HG03108 (cell line): ENCODE data around the gene PLAGL2.
"Not testable (repeated sequence)": the region's sequence is repeated elsewhere in the genome, so short reads cannot be mapped to it uniquely, and the experiment has no call there.

Experiments
- ATAC-seq: cut with Tn5 transposase; IDR thresholded peaks from one replicate; pipeline ENCODE4 v1.9.1; 2021; ENCODE audit warnings: moderate library complexity; ENCODE audit not compliant: unreplicated experiment

Gene PLAGL2

DNA sequence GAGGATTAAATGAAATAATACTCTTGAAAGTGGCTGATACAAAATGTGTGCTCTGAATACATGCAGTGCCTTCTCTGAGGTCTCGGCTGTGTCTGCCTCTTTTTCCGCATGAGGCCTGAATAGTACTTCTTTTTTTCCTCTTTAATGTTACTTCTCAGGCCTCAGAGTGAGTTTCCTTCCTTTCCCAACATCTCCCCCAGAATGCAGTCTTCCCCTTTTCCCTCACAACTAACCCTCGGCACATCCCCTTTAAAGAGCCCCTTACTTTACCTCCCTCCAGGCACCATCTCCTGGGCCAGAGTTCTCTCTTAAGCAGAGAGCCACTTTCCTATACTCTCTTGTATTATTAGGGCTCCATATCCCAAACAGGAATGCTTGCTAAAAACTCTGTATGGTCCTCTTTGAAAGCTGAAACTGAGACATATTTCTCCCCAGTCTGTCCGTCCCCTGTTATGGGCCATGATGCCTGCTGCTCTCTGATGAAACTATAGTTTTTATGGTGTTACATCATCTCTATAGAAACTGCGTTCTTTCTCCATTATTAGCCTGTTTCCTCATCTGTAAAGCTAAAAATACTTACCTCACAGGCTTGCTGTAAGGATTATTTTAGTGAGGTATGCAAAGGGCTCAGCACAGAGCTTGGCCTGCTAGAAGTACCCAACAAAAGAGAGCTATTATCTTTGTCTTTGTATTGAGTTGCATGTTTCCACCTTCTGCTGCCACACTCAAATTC lies 2.3 kb downstream of the PLAGL2 start:
- no peak for ATAC-seq

DNA sequence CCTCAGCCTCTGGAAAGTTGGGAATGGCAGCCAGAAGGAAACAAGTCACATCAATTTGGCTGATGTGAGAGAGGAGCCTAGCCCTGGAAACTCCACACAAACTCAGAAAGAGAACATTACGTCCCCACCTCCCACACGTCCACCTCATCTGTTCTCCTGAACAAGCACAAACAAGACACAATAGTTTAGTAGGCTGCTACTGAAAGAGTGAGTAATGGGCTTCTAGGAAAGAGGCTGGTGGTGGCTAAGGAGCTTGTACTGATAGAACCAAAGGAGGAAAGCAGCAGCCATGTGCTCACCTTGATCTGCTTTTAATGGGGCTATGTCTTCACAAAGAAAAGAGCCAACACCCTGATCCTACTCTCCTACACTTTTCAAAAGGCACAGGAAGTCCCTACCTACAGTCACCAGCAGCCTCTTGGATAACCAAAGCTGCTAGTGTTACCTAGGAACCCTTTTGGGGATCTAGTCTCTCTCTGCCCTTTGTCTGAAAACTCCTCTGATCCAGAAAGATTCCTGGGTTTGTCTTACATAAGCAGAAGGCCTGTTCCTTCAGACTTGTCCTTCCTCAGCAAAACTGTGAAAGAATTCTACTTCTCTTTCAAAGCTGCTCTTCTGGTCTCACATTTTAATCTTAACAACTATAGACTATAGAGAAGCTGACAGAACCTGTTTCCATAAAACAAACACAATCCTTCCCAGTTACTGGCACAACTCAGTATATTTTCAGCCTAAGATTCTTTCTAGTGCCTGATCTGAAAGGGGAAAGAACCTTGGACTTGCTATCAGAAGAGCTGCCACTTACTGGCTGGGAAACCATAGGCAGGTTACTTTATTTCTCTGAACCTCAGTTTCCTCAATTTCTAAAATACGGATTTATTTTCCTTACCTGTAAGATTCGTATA lies 3.1 kb downstream of the PLAGL2 start:
- no peak for ATAC-seq

DNA sequence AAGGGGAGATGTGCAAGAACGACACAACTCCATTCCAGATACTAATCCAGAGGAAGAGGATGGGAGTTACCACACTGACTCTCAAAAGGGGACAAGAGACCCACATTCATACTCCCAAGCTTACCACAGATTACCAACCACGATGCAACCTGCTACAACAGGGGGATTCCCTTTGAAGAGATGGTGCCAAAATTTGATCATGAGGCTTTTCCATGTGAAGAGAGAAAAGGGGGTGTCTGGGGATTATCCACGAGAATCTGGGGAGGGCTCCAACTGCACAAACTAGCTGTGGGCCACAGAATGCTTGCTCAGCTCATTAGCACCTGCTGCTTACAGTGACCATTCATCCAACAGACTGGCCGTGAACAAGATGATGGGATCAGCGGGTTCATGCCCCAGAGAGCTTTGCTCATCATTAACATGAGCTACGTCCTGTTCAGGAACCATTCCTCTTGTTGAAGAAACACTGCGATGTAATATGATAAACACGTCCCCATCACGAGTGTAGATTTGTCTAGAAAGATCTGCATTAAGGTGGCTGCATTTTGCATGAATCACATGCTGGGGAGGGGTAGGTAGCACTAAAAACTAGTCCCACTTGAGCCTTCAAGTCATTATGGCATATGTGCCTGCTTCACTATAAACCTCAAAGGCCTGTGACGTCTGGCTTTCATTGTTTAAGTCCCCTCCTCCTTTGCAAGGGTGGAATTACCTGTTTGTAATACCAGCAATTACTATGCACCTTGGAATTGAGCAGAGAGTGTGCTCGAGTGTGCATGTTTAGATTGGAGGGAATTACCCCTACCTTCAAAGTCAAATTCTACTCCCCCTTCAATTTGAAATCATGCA lies 4.0 kb downstream of the PLAGL2 start:
- no peak for ATAC-seq

DNA sequence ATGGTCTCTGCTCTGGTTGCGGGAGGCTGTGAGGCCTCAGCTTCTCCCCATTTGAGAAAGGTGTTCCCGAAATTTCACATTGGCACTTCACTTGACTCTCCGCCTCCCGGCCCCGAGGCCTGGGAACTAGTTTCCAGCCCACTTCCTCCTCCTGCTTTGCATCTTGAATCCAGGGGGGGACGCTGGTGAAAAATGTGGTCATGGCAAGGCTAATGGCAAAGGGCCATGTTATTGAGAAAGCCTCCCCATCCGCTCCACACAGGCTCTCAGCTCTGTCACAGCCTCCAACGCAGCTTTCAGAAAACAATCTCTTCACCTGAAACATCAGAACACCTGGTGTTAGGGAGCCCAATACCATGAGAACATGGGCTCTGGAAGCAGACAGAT lies 5.6 kb downstream of the PLAGL2 start:
- no peak for ATAC-seq

DNA sequence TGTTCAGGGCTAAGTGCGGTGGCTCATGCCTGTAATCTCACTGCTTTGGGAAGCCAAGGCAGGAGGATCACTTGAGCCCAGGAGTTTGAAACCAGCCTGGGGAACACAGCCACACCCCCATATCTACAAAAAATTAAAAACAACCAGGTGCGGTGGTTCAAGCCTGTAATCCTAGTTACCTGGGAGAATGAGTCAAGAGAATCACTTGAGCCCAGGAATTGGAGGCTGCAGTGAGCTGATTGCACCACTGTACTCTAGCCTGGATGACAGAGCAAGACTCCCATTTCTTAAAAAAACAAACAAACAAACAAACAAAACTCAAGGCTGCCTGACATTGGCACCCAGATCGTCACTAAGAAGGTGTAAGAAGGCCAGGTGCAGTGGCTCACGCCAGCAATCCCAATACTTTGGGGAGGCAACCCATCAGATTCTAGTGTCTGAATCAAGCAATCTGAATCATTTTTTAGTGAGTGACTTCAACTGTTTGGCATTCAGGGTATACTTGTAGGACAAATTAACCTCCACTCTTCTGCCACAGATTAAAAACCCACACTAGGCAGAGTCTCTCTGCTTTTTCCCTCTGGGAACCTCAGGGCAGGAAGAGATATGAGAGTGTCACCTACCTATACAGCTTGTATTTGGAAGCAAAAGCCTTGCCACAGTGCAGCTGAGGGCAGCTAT lies 6.1 kb downstream of the PLAGL2 start:
- ATAC-seq = no peak

GRCh38 chr20:32199006-32199405 lies 8.5 kb downstream of the PLAGL2 start:
- no peak for ATAC-seq

GRCh38 chr20:32197136-32197535 lies 10.4 kb downstream of the PLAGL2 start:
- ATAC-seq = not testable (repeated sequence)

- ATAC-seq = not testable (repeated sequence)
Measured at GRCh38 chr20:32196613-32197012, 10.9 kb downstream of the PLAGL2 start.

DNA sequence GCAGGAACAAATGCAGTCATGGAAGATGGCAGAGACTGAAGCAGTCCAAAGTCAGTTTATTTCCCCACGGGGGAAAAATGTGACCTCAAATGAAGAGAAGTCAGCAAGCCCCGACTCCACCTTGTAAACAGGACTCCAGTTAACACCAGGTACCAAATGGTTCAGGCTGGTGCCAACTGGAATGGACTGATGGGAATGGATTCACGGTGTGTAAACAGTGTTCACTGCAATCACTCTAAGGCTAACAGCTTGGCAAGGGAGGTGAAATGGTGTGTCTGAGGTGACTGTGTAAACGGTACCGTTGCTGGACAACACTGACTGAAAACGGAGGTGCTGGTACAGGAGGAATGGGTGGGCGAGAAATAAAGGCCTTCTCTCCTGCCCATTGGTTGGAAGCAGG lies 12.0 kb downstream of the PLAGL2 start:
- no peak for ATAC-seq

- ATAC-seq = no peak
Measured at GRCh38 chr20:32193996-32194395, 13.5 kb downstream of the PLAGL2 start.

DNA sequence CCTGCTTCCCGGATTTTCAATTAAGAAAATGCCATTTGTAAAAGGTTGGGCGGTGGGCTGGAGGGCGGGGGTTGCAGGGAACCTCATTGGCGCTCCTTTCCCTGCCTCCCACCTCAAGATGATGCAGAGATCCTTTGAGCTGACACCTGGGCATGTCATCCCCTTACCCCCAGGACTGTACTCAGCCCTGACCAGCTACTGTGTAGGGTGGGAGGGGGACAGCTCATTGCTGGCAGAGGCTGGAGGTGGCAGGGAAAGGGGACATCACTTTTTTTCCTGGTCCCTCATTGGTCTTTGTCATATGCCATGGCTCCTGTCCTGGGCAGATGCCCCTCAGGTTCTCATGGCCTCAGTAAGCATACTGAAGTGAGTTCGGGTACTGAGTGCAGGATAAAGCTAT lies 14.2 kb downstream of the PLAGL2 start:
- not testable (repeated sequence) for ATAC-seq

DNA sequence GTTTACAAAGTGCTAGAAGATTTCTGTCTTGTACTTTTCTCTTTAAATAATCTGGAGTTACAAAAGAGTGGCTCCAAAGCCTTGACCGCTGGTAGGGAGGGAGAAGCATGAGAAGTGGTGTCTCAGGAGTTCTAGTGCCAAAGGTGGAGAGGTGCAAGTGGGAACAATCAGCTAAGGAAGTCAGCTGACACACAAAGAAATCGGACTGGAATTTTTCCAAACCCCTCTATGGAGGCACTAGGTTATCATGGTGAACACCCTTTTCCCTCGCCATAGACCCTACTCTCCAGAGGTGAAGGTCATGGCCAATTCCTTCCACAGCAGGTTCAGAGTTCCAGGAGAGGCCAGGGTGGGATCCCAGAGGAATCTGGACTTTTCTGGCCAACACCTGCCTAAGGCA lies 14.8 kb downstream of the PLAGL2 start:
- no peak for ATAC-seq

GRCh38 chr20:32191873-32192272 lies 15.7 kb downstream of the PLAGL2 start:
- no peak for ATAC-seq

DNA sequence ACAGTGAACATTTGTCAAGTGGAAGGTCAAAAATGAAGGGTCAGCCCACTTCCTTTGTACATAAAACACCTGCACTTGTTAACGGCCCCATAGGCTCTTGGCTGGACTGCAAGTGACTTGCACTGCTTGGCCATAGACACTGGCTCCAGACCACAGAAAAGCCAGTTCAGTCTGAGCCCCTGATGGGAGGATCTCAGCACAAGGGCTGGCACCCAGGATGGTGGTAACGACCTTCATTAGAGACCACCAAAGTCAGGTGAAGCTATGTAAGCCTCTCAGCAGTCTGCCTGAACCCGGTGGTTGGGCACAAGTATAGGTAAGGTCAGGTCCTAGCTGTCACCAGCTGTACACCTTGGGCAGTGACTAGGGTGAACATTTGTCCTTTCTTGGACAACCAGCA lies 16.1 kb downstream of the PLAGL2 start:
- no peak for ATAC-seq

DNA sequence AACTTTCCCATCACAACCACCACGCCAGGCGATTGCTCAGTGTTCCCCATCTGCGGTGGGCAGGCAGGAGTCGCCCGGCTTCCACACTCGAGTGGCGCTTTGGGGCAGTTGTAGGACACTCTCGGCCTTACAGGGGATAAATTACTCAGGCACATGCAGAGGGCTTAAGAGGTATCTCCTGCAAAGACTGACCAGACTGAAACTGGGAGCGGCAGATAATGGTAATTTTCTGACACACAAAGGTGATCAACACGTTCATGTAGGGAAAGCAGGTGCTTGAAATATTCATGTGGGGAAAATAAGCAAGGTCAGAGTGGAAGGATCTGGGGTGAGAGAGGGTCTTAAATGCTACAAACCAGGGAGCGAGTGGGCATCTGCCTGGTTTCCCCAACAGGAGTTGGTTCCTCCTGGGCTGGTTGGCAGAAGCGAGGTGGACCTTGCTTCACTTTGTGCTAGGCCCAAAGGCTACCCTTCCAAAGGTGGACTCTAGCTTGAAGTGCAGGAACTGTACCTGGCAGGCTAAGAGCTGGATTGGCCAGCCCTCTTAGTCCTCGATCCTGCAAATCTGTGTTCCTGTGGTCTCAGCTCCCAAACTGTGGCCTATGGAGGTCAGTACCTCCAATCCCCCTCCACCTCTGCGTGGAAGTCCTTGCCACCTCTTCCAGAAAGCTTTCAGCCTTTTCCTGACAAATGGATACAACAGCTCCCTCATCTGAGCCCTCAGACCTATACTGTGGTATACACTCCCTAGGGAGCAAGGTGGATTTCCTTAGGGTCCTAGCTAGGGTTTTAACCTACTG lies 16.7 kb downstream of the PLAGL2 start:
- ATAC-seq = no peak

- ATAC-seq = no peak
Measured at GRCh38 chr20:32189691-32190615, 17.6 kb downstream of the PLAGL2 start.

- ATAC-seq = no peak
Measured at GRCh38 chr20:32189123-32189410, 18.5 kb downstream of the PLAGL2 start.

GRCh38 chr20:32188376-32189122 lies 19.0 kb downstream of the PLAGL2 start:
- ATAC-seq = no peak
